ENCODE measurements around the gene ACCSL. TPM values are rescaled to one million over a fixed set of nuclear protein-coding genes. Genes with fewer than 3 reads are reported as not detected.

ACCSL gene
- total RNA-seq, 2 donors from 2014 or later, result 0.17 TPM; not detected in 1

DNA sequence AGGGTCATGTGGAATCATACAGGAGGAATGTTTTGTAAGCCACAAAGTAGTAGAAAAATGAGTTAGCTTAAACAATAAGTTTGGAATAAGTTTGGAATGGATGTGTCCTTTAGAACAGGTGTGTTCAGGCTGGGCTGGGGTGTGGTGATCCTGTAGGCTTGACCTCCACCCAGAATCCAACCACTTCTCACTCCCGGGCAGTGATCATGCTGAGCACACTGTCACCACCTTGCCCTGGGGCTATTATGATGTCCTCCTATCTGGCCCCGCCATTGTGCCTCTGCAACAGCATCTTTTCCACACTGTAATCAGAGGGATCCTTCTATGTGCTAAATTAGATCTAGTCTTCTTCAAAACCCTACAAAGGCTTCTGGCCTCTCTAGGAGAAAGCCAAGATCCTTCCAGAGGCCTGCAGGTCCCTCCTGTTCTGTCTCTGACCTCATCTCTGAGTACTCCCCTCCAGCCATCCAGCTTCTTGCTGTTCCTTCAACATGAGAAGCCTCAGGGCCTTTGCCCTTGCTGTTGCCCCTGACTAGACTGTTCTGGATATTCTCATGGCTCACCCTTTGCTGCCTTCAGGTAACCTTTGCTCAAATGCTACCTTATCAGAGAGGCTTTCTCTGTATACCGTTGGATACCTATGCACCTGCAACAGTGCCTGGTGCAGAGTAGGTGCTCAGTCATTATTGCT lies 18.8 kb upstream of the ACCSL start:
- H3K4me3 Mint-ChIP-seq, result no peak overlapping the region
- peaks cover 41% of the 10 kb centered on the region for H3K27me3 Mint-ChIP-seq (ENCODE audit: low read depth)
- DNase-seq, result no peak
- peaks cover 2 to 4% of the 10 kb centered on the region in 2 donors for H3K9me3 Mint-ChIP-seq
- peaks cover 3 to 4% of the 10 kb centered on the region in 2 donors for H3K36me3 Mint-ChIP-seq (ENCODE audit: insufficient read depth in 2 of 2)
- no peak for ATAC-seq (replicated peaks in 1 of 2)
- no peak overlapping the region for H3K27ac Mint-ChIP-seq
- H3K4me1 Mint-ChIP-seq (ENCODE audit: low read depth), result no peaks in the 10 kb centered on the region

DNA sequence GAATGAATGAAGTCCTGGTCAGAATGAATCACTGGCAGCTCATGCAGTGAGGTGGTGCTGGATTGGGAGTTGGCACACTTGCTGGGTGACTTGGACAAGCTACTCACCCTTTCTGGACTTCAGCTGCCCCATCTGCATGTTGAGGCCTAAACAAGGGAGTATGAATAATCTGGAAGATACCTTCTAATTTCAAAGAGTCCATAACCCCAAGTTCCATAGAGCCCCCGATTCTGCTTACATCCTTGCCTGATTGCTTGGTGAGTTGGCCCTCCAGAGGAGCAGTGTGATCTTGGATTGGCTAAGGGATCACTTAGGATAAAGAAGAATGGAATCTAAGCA lies 18.3 kb upstream of the ACCSL start:
- no peak overlapping the region for H3K4me3 Mint-ChIP-seq
- H3K27ac Mint-ChIP-seq, result no peak overlapping the region
- ATAC-seq (replicated peaks in 1 of 2), result no peak
- no peaks in the 10 kb centered on the region for H3K4me1 Mint-ChIP-seq (ENCODE audit: low read depth)
- H3K36me3 Mint-ChIP-seq (ENCODE audit: insufficient read depth in 2 of 2), result peaks cover 3 to 4% of the 10 kb centered on the region in 2 donors
- peaks cover 37% of the 10 kb centered on the region for H3K27me3 Mint-ChIP-seq (ENCODE audit: low read depth)
- H3K9me3 Mint-ChIP-seq, result peaks cover 2 to 4% of the 10 kb centered on the region in 2 donors
- no peak for DNase-seq

DNA sequence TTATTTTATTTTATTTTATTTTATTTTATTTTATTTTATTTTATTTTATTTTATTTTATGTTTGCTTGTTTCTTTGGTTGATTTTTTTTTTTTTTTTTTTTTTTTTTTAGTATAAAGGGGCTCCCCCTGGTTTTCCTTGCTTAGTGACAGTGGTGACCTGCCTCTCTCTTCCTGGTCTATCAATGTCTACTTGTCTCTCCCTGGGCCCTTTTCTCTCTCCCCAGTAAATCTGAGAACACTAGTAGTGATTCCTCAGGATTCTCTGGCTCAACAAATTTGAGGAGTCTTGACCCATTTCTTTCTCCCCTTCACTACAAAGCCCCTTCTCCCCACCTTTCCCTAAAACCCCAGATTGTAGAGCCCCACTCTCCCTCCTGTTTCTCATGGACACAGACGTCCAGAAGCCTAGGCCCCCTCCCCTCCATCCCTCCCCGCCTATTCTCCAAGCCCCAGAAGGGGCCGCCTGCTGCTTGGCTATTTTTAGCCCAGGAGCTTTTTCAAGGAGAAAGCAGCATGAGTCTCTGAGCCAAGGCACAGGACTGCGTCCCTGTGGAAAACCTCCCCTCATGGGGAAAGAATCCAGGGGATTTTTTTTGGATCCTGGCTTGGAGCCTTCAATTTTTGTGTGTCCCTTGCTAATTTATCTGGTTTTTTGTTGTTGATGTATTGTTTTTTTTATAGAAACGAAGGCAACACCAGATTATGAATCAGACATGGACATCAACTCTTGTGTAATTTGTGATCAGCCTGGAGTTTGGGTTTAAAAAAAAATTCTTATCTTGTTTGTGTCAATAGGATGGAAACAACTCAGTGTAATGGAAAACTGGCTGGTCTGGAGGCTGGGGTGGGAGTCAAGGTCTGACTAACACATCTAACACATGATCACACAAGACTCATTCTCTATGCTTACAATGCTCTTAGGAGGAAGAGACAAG lies 17.5 kb upstream of the ACCSL start:
- no peaks in the 10 kb centered on the region for H3K4me1 Mint-ChIP-seq (ENCODE audit: low read depth)
- peaks cover 2 to 4% of the 10 kb centered on the region in 2 donors for H3K9me3 Mint-ChIP-seq
- DNase-seq (no peak), ATAC-seq (replicated peaks in 1 of 2) (no peak)
- H3K27me3 Mint-ChIP-seq (ENCODE audit: low read depth), result peaks cover 32% of the 10 kb centered on the region
- H3K36me3 Mint-ChIP-seq (ENCODE audit: insufficient read depth in 2 of 2), result peaks cover 3 to 4% of the 10 kb centered on the region in 2 donors
- H3K27ac Mint-ChIP-seq, result no peak overlapping the region
- H3K4me3 Mint-ChIP-seq, result no peak overlapping the region

DNA sequence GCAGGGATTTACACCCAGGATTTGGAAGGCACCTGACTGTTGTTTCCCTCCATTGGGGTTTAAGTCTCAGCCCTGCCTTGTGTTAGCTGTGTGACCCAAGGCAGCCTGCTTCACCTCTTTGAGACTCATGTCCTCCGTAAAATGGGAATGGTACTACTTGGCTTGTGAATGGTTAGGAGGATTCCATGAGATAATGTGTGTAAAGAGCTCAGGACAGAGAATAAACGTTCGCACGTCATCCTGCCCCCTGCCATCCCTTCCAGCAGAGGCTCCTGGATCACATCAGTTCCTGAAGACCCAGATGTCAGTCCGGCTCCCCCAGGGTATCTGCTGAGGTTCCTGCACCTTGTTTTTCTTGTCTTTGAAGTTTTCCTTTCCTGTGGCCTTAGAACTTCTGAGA lies 16.8 kb upstream of the ACCSL start:
- H3K4me3 Mint-ChIP-seq, result no peak overlapping the region
- H3K36me3 Mint-ChIP-seq (ENCODE audit: insufficient read depth in 2 of 2), result peaks cover 2 to 4% of the 10 kb centered on the region in 2 donors
- ATAC-seq (replicated peaks in 1 of 2), result no peak
- no peaks in the 10 kb centered on the region for H3K4me1 Mint-ChIP-seq (ENCODE audit: low read depth)
- no peak for DNase-seq
- H3K27ac Mint-ChIP-seq, result no peak overlapping the region
- peaks cover 30% of the 10 kb centered on the region for H3K27me3 Mint-ChIP-seq (ENCODE audit: low read depth)
- peaks cover 2 to 4% of the 10 kb centered on the region in 2 donors for H3K9me3 Mint-ChIP-seq

DNA sequence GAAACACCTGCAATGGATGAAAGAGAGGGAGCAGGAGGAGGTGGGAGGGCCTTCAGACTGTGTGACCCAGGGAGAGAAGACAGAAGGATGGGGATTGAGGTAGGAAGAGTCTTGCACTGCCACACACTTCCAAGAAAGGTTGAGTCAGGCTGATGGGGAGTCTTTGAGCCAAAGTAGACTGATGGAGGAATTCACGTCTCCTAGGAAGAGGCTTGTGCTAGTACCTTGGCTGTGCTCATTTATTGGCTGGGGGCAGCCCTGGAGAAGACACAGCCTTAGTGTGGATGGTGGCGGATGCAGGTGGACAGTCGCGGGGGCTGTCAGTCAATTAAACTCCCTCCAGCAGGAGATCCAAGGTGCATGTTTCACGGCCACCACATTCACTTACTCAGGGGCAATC lies 16.2 kb upstream of the ACCSL start:
- no peak overlapping the region for H3K27ac Mint-ChIP-seq
- ATAC-seq (replicated peaks in 1 of 2) (no peak), DNase-seq (no peak)
- peaks cover 25% of the 10 kb centered on the region for H3K27me3 Mint-ChIP-seq (ENCODE audit: low read depth)
- H3K4me3 Mint-ChIP-seq, result no peak overlapping the region
- no peaks in the 10 kb centered on the region for H3K36me3 Mint-ChIP-seq (ENCODE audit: insufficient read depth in 2 of 2)
- H3K4me1 Mint-ChIP-seq (ENCODE audit: low read depth), result no peaks in the 10 kb centered on the region
- peaks cover 0 to 1% of the 10 kb centered on the region in 2 donors for H3K9me3 Mint-ChIP-seq

DNA sequence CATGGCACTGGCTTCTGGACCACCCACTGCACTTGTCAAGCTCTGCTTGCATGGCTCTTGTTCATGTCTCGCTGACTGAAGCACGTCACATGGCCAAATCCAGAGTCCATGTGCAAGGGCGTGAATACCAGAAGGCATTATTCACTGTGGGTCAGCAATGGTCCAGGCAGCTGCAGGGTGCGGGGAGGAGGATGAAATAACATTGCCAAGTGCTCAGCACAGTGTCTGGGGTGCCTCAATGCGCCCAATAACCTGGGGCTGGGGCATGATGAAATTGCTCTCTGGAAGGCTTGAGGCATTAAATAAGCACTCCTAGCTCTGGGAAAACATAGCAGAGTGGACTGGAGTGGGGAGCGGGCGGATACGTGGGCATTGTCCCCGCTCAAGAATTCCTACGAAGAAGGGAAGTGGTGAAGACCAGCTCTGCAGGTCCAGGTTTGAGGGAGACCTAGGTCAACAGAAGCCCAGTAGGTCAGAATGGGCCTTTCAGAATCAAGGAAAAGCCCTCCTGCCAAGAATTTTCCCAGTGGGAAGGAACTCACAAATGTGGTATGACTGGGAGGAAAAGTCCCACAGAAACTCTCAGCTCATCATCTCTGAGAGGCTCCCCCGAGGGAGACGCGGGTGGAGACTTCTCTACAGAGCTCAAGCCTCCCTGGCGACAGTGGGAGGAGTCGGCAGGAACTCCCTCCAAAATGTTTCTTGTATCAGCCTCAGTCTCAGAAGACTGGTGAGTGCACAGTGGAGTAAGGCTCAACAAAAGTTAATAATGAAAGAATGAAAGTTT lies 15.3 kb upstream of the ACCSL start:
- H3K27me3 Mint-ChIP-seq (ENCODE audit: low read depth), result peaks cover 25% of the 10 kb centered on the region
- ATAC-seq (replicated peaks in 1 of 2), result no peak
- no peaks in the 10 kb centered on the region for H3K36me3 Mint-ChIP-seq (ENCODE audit: insufficient read depth in 2 of 2)
- no peaks in the 10 kb centered on the region for H3K4me1 Mint-ChIP-seq (ENCODE audit: low read depth)
- no peak overlapping the region for H3K27ac Mint-ChIP-seq
- peaks cover 0 to 1% of the 10 kb centered on the region in 2 donors for H3K9me3 Mint-ChIP-seq
- no peak overlapping the region for H3K4me3 Mint-ChIP-seq
- no peak for DNase-seq

DNA sequence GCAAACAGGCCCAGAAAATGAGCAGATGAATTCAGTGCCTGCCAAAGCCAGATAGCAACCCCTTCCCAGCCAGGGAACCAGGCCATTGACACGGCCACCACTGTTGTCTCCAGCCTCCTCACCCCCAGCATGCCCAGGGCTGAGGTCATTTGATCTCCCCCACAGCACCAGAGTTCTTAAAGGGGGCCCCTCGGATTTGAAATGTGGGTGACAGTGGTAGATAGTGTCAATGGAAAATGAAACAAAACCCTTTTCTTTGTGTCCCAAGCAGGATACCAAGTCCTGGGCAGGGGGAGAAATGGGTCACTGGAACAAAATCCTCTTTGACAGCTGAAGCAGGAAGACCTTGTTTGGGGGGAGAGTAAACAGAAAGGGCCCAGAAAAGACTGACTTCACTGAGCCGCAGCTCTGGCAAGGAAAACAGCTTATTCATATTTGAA lies 14.3 kb upstream of the ACCSL start:
- ATAC-seq (replicated peaks in 1 of 2) (no peak), DNase-seq (no peak)
- no peak overlapping the region for H3K4me3 Mint-ChIP-seq
- H3K27ac Mint-ChIP-seq, result no peak overlapping the region
- peaks cover 32% of the 10 kb centered on the region for H3K27me3 Mint-ChIP-seq (ENCODE audit: low read depth)
- H3K36me3 Mint-ChIP-seq (ENCODE audit: insufficient read depth in 2 of 2), result no peaks in the 10 kb centered on the region
- H3K9me3 Mint-ChIP-seq, result peaks cover 0 to 1% of the 10 kb centered on the region in 2 donors
- H3K4me1 Mint-ChIP-seq (ENCODE audit: low read depth), result no peaks in the 10 kb centered on the region

DNA sequence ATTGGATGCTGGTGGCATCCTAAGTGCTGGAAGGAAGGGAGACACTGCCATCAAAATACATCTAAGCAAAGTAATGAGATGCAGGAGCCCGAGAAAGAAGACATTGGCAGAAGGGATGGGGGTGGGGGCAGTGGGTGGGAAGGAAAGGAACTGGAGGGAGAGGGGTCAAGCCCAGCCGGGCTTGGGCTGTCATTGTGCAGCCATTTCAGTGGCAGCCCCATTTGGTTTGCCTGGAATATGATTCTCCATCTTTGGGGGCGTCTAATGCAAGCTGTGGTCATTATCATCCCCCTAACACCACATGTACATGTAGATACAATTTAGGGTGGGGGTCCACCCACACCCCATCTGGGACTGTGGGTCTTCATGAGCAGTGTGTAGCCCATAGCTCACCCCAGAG lies 13.9 kb upstream of the ACCSL start:
- Mint-ChIP-seq H3K27me3 (ENCODE audit: low read depth) (peaks cover 35% of the 10 kb centered on the region), H3K4me3 (no peak overlapping the region), H3K36me3 (ENCODE audit: insufficient read depth in 2 of 2) (no peaks in the 10 kb centered on the region), H3K27ac (no peak overlapping the region), H3K9me3 (peaks cover 0 to 1% of the 10 kb centered on the region in 2 donors), H3K4me1 (ENCODE audit: low read depth) (no peaks in the 10 kb centered on the region)
- DNase-seq (no peak), ATAC-seq (replicated peaks in 1 of 2) (no peak)

DNA sequence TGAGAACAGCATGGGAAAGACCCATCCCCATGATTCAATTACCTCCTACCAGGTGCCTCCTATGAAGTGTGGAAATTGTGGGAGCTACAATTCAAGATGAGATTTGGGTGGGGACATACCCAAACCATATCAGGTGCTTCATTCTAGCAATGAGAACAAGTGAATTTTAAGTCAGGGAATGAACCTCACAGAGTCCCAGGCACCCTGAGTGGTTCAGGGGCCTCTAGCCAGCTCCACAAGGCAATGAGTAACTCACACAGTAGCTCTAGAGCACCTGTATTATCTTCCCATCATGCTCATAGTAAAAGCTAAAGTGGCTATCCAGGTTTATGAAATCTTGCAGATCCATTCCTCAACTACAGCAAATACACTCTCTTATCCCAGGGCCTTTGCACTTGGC lies 13.1 kb upstream of the ACCSL start:
- Mint-ChIP-seq H3K27me3 (ENCODE audit: low read depth) (peaks cover 35% of the 10 kb centered on the region), H3K36me3 (ENCODE audit: insufficient read depth in 2 of 2) (no peaks in the 10 kb centered on the region), H3K4me3 (no peak overlapping the region), H3K9me3 (peaks cover 0 to 1% of the 10 kb centered on the region in 2 donors), H3K4me1 (ENCODE audit: low read depth) (no peaks in the 10 kb centered on the region), H3K27ac (no peak overlapping the region)
- no peak for DNase-seq
- no peak for ATAC-seq (replicated peaks in 1 of 2)

DNA sequence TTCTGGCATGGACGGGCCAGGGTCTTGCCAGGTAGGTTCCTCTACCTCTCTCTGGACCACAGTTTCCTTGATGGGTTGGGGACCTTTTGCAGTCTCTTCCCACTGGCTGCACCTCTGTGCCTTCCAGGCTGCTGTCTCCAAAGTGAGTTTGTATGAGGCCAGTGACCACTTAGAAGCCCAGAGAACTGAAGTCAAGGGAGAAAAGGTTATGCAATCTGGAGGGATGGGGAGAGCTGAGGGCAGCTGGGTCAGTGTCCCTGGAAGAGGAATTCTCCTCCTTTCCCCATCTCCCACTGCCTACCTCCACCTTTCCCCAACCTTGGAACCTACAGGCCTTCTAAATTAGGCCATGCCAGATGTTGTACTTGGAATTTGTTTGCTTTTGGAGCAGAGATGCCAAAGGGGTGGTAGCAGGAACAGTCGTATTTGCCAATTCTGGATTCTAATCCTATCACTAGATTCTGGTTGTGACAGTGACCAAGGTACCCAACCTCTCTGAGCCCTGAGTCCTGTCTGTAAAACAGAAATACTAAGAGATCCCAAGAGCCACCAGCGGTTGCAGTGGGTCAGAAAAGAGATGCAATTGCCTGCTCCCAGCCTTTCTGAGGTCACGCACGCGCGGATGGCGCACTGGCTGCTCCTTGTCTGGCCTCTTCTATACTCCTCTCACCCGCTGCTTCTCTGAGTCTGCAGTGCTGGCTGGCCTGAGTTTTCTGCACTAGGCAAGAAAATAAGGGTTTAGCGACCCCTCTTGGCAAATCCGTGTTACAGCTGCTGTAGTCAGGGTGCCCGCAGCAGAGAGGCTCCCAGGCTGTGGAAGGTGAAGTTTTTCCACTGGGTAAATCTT lies 10.7 kb upstream of the ACCSL start:
- ATAC-seq (replicated peaks in 1 of 2), result peak; percentile 79 to 90
- Mint-ChIP-seq H3K4me3 (no peak overlapping the region), H3K36me3 (ENCODE audit: insufficient read depth in 2 of 2) (no peaks in the 10 kb centered on the region), H3K27me3 (ENCODE audit: low read depth) (peaks cover 22% of the 10 kb centered on the region), H3K27ac (no peak overlapping the region), H3K4me1 (ENCODE audit: low read depth) (no peaks in the 10 kb centered on the region), H3K9me3 (peaks cover 1 to 3% of the 10 kb centered on the region in 2 donors)
- DNase-seq, result peak; percentile 47 to 56

DNA sequence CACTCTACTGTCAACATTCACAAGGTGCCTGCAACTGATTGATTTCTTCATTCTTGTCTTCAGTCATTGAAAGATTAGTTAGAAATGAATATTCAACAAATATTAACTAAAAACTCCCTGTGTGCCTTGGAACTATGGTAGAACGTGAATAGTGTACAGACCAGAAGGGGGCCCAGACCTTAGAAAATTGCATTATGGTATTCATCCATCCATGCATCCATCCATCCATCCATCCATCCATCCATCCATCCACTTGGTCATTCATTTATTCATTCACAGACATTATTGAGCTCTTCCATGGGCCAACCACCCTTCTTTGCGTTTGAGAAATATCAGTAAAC lies 10.2 kb upstream of the ACCSL start:
- Mint-ChIP-seq H3K4me1 (ENCODE audit: low read depth) (no peaks in the 10 kb centered on the region), H3K27me3 (ENCODE audit: low read depth) (peaks cover 16% of the 10 kb centered on the region), H3K9me3 (peaks cover 1 to 3% of the 10 kb centered on the region in 2 donors), H3K27ac (no peak overlapping the region), H3K4me3 (no peak overlapping the region), H3K36me3 (ENCODE audit: insufficient read depth in 2 of 2) (no peaks in the 10 kb centered on the region)
- peak in 1 of 2 donors; percentile 11 for ATAC-seq (replicated peaks in 1 of 2)
- no peak for DNase-seq

DNA sequence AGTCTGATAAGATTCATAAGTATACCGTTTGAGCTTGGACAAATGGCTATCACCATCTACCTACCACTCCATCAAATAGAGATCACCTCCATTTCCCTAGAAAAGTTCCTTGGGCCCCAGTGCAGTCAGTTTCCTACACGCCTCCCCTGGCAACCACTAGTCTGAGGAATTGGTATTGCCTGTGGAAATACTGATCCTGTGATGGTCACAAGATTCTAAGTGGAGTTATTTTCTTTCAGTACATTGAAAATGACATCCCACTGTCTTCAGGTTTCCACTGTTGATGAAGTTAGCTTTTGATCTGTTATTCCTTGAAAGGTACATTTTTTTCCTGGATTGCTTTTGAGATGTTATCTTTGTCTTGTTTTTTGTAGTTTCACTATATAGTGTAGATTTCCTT lies 4.6 kb upstream of the ACCSL start:
- Mint-ChIP-seq H3K36me3 (ENCODE audit: insufficient read depth in 2 of 2) (no peaks in the 10 kb centered on the region), H3K4me3 (no peak overlapping the region), H3K9me3 (peaks cover 0 to 3% of the 10 kb centered on the region in 2 donors), H3K27ac (no peak overlapping the region), H3K27me3 (ENCODE audit: low read depth) (peaks cover 14% of the 10 kb centered on the region), H3K4me1 (ENCODE audit: low read depth) (no peaks in the 10 kb centered on the region)
- no peak for DNase-seq
- ATAC-seq (replicated peaks in 1 of 2), result no peak

Measured in activated T-cell treated with anti-CD3 and anti-CD28 coated beads, Interleukin-2, amount 50 U/mL, for 72 hours (primary cell).